Measurements from ENCODE around the gene LRRC49. TPM values are rescaled to one million over a fixed set of nuclear protein-coding genes. Genes with fewer than 3 reads are reported as not detected.

LRRC49 gene
- total and polyA plus RNA-seq, 4 donors = 3.0 to 24.3 (median 7.4) TPM

DNA sequence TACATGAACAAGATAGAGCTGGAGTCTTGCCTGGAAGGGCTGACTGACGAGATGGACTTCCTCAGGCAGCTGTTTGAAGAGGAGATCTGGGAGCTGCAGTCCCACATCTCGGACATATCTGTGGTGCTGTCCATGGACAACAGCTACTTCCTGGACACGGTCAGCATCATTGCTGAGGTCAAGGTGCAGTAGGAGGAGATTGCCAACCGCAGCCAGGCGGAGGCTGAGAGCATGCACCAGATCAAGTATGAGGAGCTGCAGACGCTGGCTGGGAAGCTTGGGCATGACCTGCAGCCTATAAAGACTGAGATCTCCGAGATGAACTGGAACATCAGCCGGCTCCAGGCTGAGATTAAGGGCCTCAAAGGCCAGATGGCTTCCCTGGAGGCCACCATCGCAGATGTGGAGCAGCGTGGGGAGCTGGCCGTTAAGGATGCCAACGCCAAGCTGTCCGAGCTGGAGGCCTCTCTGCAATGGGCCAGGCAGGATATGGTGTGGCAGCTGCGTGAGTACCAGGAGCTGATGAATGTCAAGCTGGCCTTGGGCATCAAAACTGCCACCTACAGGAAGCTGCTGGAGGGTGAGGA lies 33.2 kb upstream of the LRRC49 start:
- Histone ChIP-seq H3K9ac (ENCODE audit: insufficient read depth in 1 of 2, low read length in 2 of 2) (no peak overlapping the region), H3K36me3 (ENCODE audit: control insufficient read depth in 4 of 4, insufficient read depth in 4 of 4, low read length in 4 of 4) (no peaks in the 10 kb centered on the region), H3K27ac (ENCODE audit: low read depth in 1 of 2, low read length in 1 of 2) (no peak overlapping the region), H3K27me3 (ENCODE audit: control insufficient read depth in 3 of 3, insufficient read depth in 3 of 3, low read length in 2 of 3) (peaks cover 0 to 3% (median 2%) of the 10 kb centered on the region in 3 donors), H3K9me3 (ENCODE audit: control insufficient read depth in 4 of 4, insufficient read depth in 3 of 4, low read length in 3 of 4) (peaks cover 0 to 2% (median 0%) of the 10 kb centered on the region in 4 donors), H3K4me3 (no peak overlapping the region), H3K4me1 (ENCODE audit: control insufficient read depth in 5 of 5, insufficient read depth in 5 of 5, low read length in 5 of 5) (peaks cover 0 to 26% (median 7%) of the 10 kb centered on the region in 5 donors)
- no peak for ATAC-seq (ENCODE audit: insufficient read depth, low FRiP score)
- DNase-seq = no peak
- 91 to 92% methylated on average over 14 of the region's 14 CpGs for WGBS, 2 donors
- no peak for TF ChIP-seq CTCF (IDR thresholded peaks at IDR 0.05; ENCODE audit: control extremely low read depth, extremely low read depth)

GRCh38 chr15:70859998-70860397 lies 32.6 kb upstream of the LRRC49 start:
- H3K9me3 ChIP-seq (ENCODE audit: control insufficient read depth in 4 of 4, insufficient read depth in 3 of 4, low read length in 3 of 4) = peaks cover 0 to 2% (median 0%) of the 10 kb centered on the region in 4 donors
- no peak for ATAC-seq (ENCODE audit: insufficient read depth, low FRiP score)

GRCh38 chr15:70863450-70864218 lies 29.0 kb upstream of the LRRC49 start:
- Histone ChIP-seq H3K9ac (ENCODE audit: insufficient read depth in 1 of 2, low read length in 2 of 2) (no peak overlapping the region), H3K27ac (ENCODE audit: low read depth in 1 of 2, low read length in 1 of 2) (peak overlapping the region in 1 of 2 donors; percentile 39), H3K9me3 (ENCODE audit: control insufficient read depth in 4 of 4, insufficient read depth in 3 of 4, low read length in 3 of 4) (peaks cover 0 to 2% (median 0%) of the 10 kb centered on the region in 4 donors), H3K4me3 (no peak overlapping the region), H3K27me3 (ENCODE audit: control insufficient read depth in 3 of 3, insufficient read depth in 3 of 3, low read length in 2 of 3) (no peaks in the 10 kb centered on the region), H3K36me3 (ENCODE audit: control insufficient read depth in 4 of 4, insufficient read depth in 4 of 4, low read length in 4 of 4) (no peaks in the 10 kb centered on the region), H3K4me1 (ENCODE audit: control insufficient read depth in 5 of 5, insufficient read depth in 5 of 5, low read length in 5 of 5) (peaks cover 4 to 21% (median 9%) of the 10 kb centered on the region in 5 donors)
- ATAC-seq (ENCODE audit: insufficient read depth, low FRiP score) = no peak
- no peak for DNase-seq
- WGBS, 2 donors = 70 to 96% methylated on average over 4 of the region's 4 CpGs
- TF ChIP-seq CTCF (IDR thresholded peaks at IDR 0.05; ENCODE audit: control extremely low read depth, extremely low read depth) = no peak

More at GRCh38 chr15:70859998-70860397, 32.6 kb upstream of the LRRC49 start:
- Histone ChIP-seq H3K27me3 (ENCODE audit: control insufficient read depth in 3 of 3, insufficient read depth in 3 of 3, low read length in 2 of 3) (peaks cover 0 to 3% (median 2%) of the 10 kb centered on the region in 3 donors), H3K4me3 (no peak overlapping the region), H3K4me1 (ENCODE audit: control insufficient read depth in 5 of 5, insufficient read depth in 5 of 5, low read length in 5 of 5) (peaks cover 0 to 24% (median 7%) of the 10 kb centered on the region in 5 donors), H3K36me3 (ENCODE audit: control insufficient read depth in 4 of 4, insufficient read depth in 4 of 4, low read length in 4 of 4) (no peaks in the 10 kb centered on the region), H3K27ac (ENCODE audit: low read depth in 1 of 2, low read length in 1 of 2) (no peak overlapping the region), H3K9ac (ENCODE audit: insufficient read depth in 1 of 2, low read length in 2 of 2) (no peak overlapping the region)
- TF ChIP-seq CTCF (IDR thresholded peaks at IDR 0.05; ENCODE audit: control extremely low read depth, extremely low read depth) = no peak
- 83 to 93% methylated on average over 11 of the region's 11 CpGs for WGBS, 2 donors
- DNase-seq = no peak

Measured in lung (tissue), 12 donors.